Endodermal cell (in vitro differentiated cells): ENCODE measurements around the gene PDE3A. TPM values are rescaled to one million over a fixed set of nuclear protein-coding genes. Genes with fewer than 3 reads are reported as not detected.

ENCODE experiments used
- DNase-seq: peaks from one replicate; pipeline ENCODE4 v3.0.0-alpha.2; 2017
- H3K27ac ChIP-seq: 2 replicates; pipeline ENCODE4 v1.5.1; 2013; ENCODE audit warnings: mild to moderate bottlenecking, low read depth, low read length, moderate library complexity
- H3K27me3 ChIP-seq: 2 replicates; pipeline ENCODE4 v1.6.1; 2013; ENCODE audit warnings: mild to moderate bottlenecking, low read length, moderate library complexity; ENCODE audit not compliant: insufficient read depth, control insufficient read depth, poor library complexity, severe bottlenecking
- H3K36me3 ChIP-seq: 2 replicates; pipeline ENCODE4 v1.7.0; 2013; ENCODE audit warnings: mild to moderate bottlenecking, low read length, moderate library complexity; ENCODE audit not compliant: control insufficient read depth, insufficient read depth
- H3K4me1 ChIP-seq: one replicate; pipeline ENCODE4 v1.7.0; 2013; ENCODE audit warnings: low read length; ENCODE audit not compliant: control insufficient read depth, insufficient read depth
- H3K4me3 ChIP-seq: 2 replicates; pipeline ENCODE4 v1.5.1; 2013; ENCODE audit warnings: mild to moderate bottlenecking, low read length, moderate library complexity
- H3K9ac ChIP-seq: 2 replicates; pipeline ENCODE4 v1.6.1; 2013; ENCODE audit warnings: mild to moderate bottlenecking, low read length, moderate library complexity; ENCODE audit not compliant: poor library complexity, severe bottlenecking; ENCODE audit errors: extremely low read depth
- H3K9me3 ChIP-seq: 2 replicates; pipeline ENCODE4 v1.6.1; 2013; ENCODE audit warnings: mild to moderate bottlenecking, low read length, moderate library complexity; ENCODE audit not compliant: control insufficient read depth
- H3K27ac Mint-ChIP-seq: 2 replicates; pipeline ENCODE4 v1.8.0; 2020; ENCODE audit warnings: mixed read lengths
- H3K27me3 Mint-ChIP-seq: 2 replicates; pipeline ENCODE4 v1.8.0; 2021; ENCODE audit warnings: mild to moderate bottlenecking, mixed read lengths; ENCODE audit not compliant: insufficient read depth
- H3K36me3 Mint-ChIP-seq: 2 replicates; pipeline ENCODE4 v1.8.0; 2020; ENCODE audit warnings: low read depth, mixed read lengths
- H3K4me1 Mint-ChIP-seq: 2 replicates; pipeline ENCODE4 v1.8.0; 2020; ENCODE audit warnings: mixed read lengths
- H3K4me3 Mint-ChIP-seq: 2 replicates; pipeline ENCODE4 v1.8.0; 2020; ENCODE audit warnings: mild to moderate bottlenecking, moderate library complexity, mixed read lengths
- H3K9me3 Mint-ChIP-seq: 2 replicates; pipeline ENCODE4 v1.8.0; 2020; ENCODE audit warnings: mild to moderate bottlenecking, mixed read lengths
- WGBS, 2 experiments: methylation state at CpG; one replicate each; pipeline versions ENCODE4 v1.1.5 to v1.1.7; 2013; ENCODE audit warnings: missing lambda C conversion rate in 2 of 2, mixed read lengths in 1 of 2; ENCODE audit not compliant: insufficient coverage in 1 of 2, insufficient read length in 1 of 2; 5-methylcytosine and 5-hydroxymethylcytosine counted together
- total RNA-seq, 2 donors: library from RNA; stranded (reverse); fragmentation: NEBNext Ultra II Directional in 1 of 2; extraction: Animal tissue kit (Norgen Biotek cat#: 25700) in 1 of 2; gene quantifications; 2 replicates in 1 of 2; 3 replicates in 1 of 2; pipeline ENCODE4 v1.2.1, GENCODE V29; 2021
- TF ChIP-seq, protein P1 (sequence below): fragments of 200-600 bp; sonication (generic); conservative IDR thresholded peaks from 2 replicates; pipeline ENCODE4 v1.5.0; 2021; ENCODE audit warnings: antibody characterized with exemption, mild to moderate bottlenecking

The PDE3A gene
- total RNA-seq, 2 donors from 2014 or later, result 0.62 to 1.8 TPM

DNA sequence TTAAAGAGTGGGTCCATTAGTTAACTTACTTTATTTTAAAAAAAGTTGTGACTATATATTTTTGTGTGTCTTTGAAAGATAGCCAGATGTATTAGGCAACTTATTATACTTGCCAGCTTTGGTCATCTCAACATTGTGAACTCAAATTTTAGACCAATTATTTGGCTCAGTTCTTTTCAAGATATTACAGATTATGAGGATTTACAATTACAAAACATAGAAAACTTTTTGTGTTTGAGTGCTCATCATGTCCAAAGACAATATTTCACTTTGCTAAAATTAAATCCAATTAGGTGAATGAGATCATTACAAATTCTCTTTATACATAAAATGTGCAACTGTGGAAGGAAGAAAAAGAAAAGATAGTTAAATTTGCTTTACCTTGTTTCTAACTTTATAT, 18.3 kb upstream of the PDE3A start:
- no peak overlapping the region for H3K27ac ChIP-seq
- H3K4me1 Mint-ChIP-seq, result no peaks in the 10 kb centered on the region
- no peaks in the 10 kb centered on the region for H3K27me3 Mint-ChIP-seq
- DNase-seq, result no peak
- H3K36me3 ChIP-seq, result no peaks in the 10 kb centered on the region
- no peaks in the 10 kb centered on the region for H3K4me1 ChIP-seq
- no peak overlapping the region for H3K4me3 ChIP-seq
- H3K4me3 Mint-ChIP-seq, result no peak overlapping the region
- no peak overlapping the region for H3K27ac Mint-ChIP-seq
- no peaks in the 10 kb centered on the region for H3K27me3 ChIP-seq
- no peaks in the 10 kb centered on the region for H3K36me3 Mint-ChIP-seq
- no peaks in the 10 kb centered on the region for H3K9me3 ChIP-seq
- TF ChIP-seq, protein P1, sequence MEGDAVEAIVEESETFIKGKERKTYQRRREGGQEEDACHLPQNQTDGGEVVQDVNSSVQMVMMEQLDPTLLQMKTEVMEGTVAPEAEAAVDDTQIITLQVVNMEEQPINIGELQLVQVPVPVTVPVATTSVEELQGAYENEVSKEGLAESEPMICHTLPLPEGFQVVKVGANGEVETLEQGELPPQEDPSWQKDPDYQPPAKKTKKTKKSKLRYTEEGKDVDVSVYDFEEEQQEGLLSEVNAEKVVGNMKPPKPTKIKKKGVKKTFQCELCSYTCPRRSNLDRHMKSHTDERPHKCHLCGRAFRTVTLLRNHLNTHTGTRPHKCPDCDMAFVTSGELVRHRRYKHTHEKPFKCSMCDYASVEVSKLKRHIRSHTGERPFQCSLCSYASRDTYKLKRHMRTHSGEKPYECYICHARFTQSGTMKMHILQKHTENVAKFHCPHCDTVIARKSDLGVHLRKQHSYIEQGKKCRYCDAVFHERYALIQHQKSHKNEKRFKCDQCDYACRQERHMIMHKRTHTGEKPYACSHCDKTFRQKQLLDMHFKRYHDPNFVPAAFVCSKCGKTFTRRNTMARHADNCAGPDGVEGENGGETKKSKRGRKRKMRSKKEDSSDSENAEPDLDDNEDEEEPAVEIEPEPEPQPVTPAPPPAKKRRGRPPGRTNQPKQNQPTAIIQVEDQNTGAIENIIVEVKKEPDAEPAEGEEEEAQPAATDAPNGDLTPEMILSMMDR, result no peak
- peaks cover 6% of the 10 kb centered on the region for H3K9me3 Mint-ChIP-seq
- no peak overlapping the region for H3K9ac ChIP-seq

DNA sequence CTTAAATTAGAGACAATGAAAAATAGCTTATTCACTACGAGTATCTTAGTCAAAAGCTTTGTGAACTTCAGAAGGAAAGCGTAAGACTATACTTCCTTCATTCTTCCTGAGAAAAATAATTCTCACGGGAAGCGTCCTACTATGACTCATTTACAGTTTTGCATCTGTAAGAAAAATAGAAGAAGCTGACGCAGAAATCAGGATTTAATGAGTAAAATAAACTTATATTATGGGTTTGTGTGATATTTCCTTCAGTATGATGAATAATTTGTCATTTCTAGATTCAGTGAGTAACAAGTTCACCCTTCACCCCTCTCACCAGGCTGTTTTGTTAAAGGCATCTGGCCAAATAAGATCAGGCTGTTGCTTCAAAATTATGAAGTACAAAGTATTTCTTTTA, 17.8 kb upstream of the PDE3A start:
- no peak overlapping the region for H3K4me3 ChIP-seq
- H3K27me3 ChIP-seq, result no peaks in the 10 kb centered on the region
- WGBS, 2 experiments, result 92 to 93% methylated on average over 3 to 5 of the region's 5 CpGs
- H3K27ac ChIP-seq, result no peak overlapping the region
- no peaks in the 10 kb centered on the region for H3K36me3 ChIP-seq
- H3K9ac ChIP-seq, result no peak overlapping the region
- no peak overlapping the region for H3K4me3 Mint-ChIP-seq
- no peaks in the 10 kb centered on the region for H3K36me3 Mint-ChIP-seq
- H3K4me1 ChIP-seq, result no peaks in the 10 kb centered on the region
- no peaks in the 10 kb centered on the region for H3K9me3 ChIP-seq
- H3K4me1 Mint-ChIP-seq, result no peaks in the 10 kb centered on the region
- TF ChIP-seq, protein P1, result no peak
- DNase-seq, result no peak
- no peaks in the 10 kb centered on the region for H3K27me3 Mint-ChIP-seq
- H3K27ac Mint-ChIP-seq, result no peak overlapping the region
- H3K9me3 Mint-ChIP-seq, result peaks cover 6% of the 10 kb centered on the region

DNA sequence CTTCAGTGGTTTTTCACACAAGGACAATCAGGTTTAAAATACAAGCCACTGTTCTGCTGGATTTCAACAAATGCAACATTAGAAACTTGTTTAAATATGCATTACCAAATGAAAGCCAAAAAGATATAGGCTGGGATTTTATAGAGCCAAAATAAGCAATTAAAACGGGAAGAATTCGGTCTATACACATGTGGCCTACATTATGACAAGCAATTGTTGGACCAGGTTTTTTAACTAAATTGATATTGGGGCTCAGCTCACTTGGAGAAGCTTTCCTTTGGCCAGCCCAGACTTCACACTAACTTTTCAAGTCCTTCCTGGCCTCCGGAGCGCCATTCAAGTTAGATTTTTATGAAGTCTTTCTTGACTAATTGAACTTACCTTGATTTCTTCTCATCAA, 16.9 kb upstream of the PDE3A start:
- H3K9me3 ChIP-seq, result no peaks in the 10 kb centered on the region

More for the DNA sequence above, 16.9 kb upstream of the PDE3A start:
- H3K9ac ChIP-seq, result no peak overlapping the region
- Mint-ChIP-seq H3K4me1 (no peaks in the 10 kb centered on the region), H3K36me3 (no peaks in the 10 kb centered on the region), H3K27ac (no peak overlapping the region), H3K4me3 (no peak overlapping the region), H3K9me3 (peaks cover 6% of the 10 kb centered on the region), H3K27me3 (no peaks in the 10 kb centered on the region)
- 94 to 100% methylated on average over 4 of the region's 4 CpGs for WGBS, 2 experiments
- H3K4me3 ChIP-seq, result no peak overlapping the region
- H3K27me3 ChIP-seq, result no peaks in the 10 kb centered on the region
- H3K4me1 ChIP-seq, result no peaks in the 10 kb centered on the region
- H3K27ac ChIP-seq, result no peak overlapping the region
- H3K36me3 ChIP-seq, result no peaks in the 10 kb centered on the region
- no peak for DNase-seq
- TF ChIP-seq, protein P1, result no peak
